HG03460 (cell line): ENCODE measurements around the gene ADIRF.
"Not testable (repeated sequence)": the region's sequence is repeated elsewhere in the genome, so short reads cannot be mapped to it uniquely, and the experiment has no call there.

Source experiments
- ATAC-seq: cut with Tn5 transposase; IDR thresholded peaks from one replicate; pipeline ENCODE4 v1.9.1; 2021; ENCODE audit not compliant: unreplicated experiment

Gene ADIRF

GRCh38 chr10:86976362-86977056 lies 8.2 kb downstream of the ADIRF start:
- ATAC-seq, result no peak

- not testable (repeated sequence) for ATAC-seq
These were observed 10.2 kb downstream of the ADIRF start for GRCh38 chr10:86978457-86978856.

- ATAC-seq, result no peak
These were observed 11.1 kb downstream of the ADIRF start for GRCh38 chr10:86979296-86979818.

GRCh38 chr10:86979977-86980448 lies 11.7 kb downstream of the ADIRF start:
- no peak for ATAC-seq

GRCh38 chr10:86981020-86981419 lies 12.7 kb downstream of the ADIRF start:
- not testable (repeated sequence) for ATAC-seq

- ATAC-seq, result no peak
These were observed 13.4 kb downstream of the ADIRF start for GRCh38 chr10:86981716-86982115.

GRCh38 chr10:86984498-86984897 lies 16.2 kb downstream of the ADIRF start:
- ATAC-seq, result not testable (repeated sequence)

GRCh38 chr10:86988520-86988919 lies 20.2 kb downstream of the ADIRF start:
- ATAC-seq, result no peak

- ATAC-seq, result not testable (repeated sequence)
These were observed 23.1 kb downstream of the ADIRF start for GRCh38 chr10:86991362-86991761.

- no peak for ATAC-seq
These were observed 24.2 kb downstream of the ADIRF start for GRCh38 chr10:86992456-86992855.

- ATAC-seq, result no peak
These were observed 24.6 kb downstream of the ADIRF start for GRCh38 chr10:86992929-86993328.

- ATAC-seq, result not testable (repeated sequence)
These were observed 31.6 kb downstream of the ADIRF start for GRCh38 chr10:86999802-87000403.

GRCh38 chr10:87000491-87000890 lies 32.2 kb downstream of the ADIRF start:
- no peak for ATAC-seq

GRCh38 chr10:87007124-87007523 lies 38.8 kb downstream of the ADIRF start:
- not testable (repeated sequence) for ATAC-seq

GRCh38 chr10:87007674-87008073 lies 39.4 kb downstream of the ADIRF start:
- not testable (repeated sequence) for ATAC-seq

GRCh38 chr10:87008303-87008702 lies 40.0 kb downstream of the ADIRF start:
- not testable (repeated sequence) for ATAC-seq

- not testable (repeated sequence) for ATAC-seq
These were observed 40.9 kb downstream of the ADIRF start for GRCh38 chr10:87009134-87009696.

- ATAC-seq, result not testable (repeated sequence)
These were observed 45.2 kb downstream of the ADIRF start for GRCh38 chr10:87013528-87013927.

GRCh38 chr10:87014986-87015716 lies 46.9 kb downstream of the ADIRF start:
- not testable (repeated sequence) for ATAC-seq

- ATAC-seq, result not testable (repeated sequence)
These were observed 49.8 kb downstream of the ADIRF start for GRCh38 chr10:87018127-87018526.

- ATAC-seq, result not testable (repeated sequence)
These were observed 50.8 kb downstream of the ADIRF start for GRCh38 chr10:87019066-87019465.
